HepG2 (cell line): ENCODE data around the gene TIAM2. TPM values are rescaled to one million over a fixed set of nuclear protein-coding genes. Genes with fewer than 3 reads are reported as not detected.

Experiments used
- ATAC-seq: fragments of 200-7000 bp; cut with Tn5 transposase; 3 replicates; pipeline ENCODE4 v1.9.1; 2020; ENCODE audit warnings: mild to moderate bottlenecking, moderate library complexity
- BruUV-seq: library from RNA; stranded (reverse); fragments of 400-500 nt; replicated peaks from 2 replicates; lab custom pipeline; 2021; lab: Mats Ljungman, UMichigan
- CTCF ChIA-PET: fragments of 300-600 bp; formaldehyde crosslinking; extraction: SDS; loops from one replicate; lab custom pipeline; 2021; ENCODE audit warnings: low total read pairs, inconsistent platforms, low intra/inter-chr PET ratio; lab: Yijun Ruan, JAX
- POLR2A ChIA-PET: fragments of 350-600 bp; sonication (Branson Sonifier 250); formaldehyde crosslinking; loops from one replicate; lab custom pipeline; 2020; ENCODE audit warnings: antibody characterized with exemption, inconsistent platforms; lab: Yijun Ruan, JAX
- DNase-seq: peaks from one replicate; pipeline ENCODE4 v3.0.0-alpha.2; 2015; ENCODE audit warnings: low spot score
- FAIRE-seq: peaks from 3 replicates; lab custom pipeline; 2011; peaks lifted over from hg19 to GRCh38; lab: Jason Lieb, UNC
- H2AFZ ChIP-seq: one replicate; pipeline ENCODE4 v1.6.1; 2011; ENCODE audit warnings: low read length, inconsistent platforms
- H3K27ac ChIP-seq: fragments of 300-600 bp; 3 replicates; pipeline ENCODE4 v1.8.0; 2011; ENCODE audit warnings: mixed run types, mild to moderate bottlenecking, mixed read lengths, low read length, inconsistent platforms; ENCODE audit not compliant: insufficient read depth; ENCODE audit errors: extremely low read length
- H3K27me3 ChIP-seq, 2 experiments: fragments of 200-600 bp in 1 of 2; 2 replicates in 1 of 2; 3 replicates in 1 of 2; pipeline versions ENCODE4 v1.6.0 to v1.8.0; 2011; ENCODE audit warnings: low read length in 2 of 2, mild to moderate bottlenecking in 2 of 2, moderate library complexity in 2 of 2, inconsistent platforms in 1 of 2; ENCODE audit not compliant: insufficient read depth in 2 of 2, control insufficient read depth in 1 of 2
- H3K36me3 ChIP-seq, 2 experiments: fragments of 200-600 bp in 1 of 2; replicated peaks in 1 of 2; 2 replicates in 1 of 2; 3 replicates in 1 of 2; pipeline versions ENCODE4 v1.5.1 to v1.8.0; 2011; ENCODE audit warnings: low read length in 2 of 2, inconsistent platforms in 1 of 2; ENCODE audit not compliant: insufficient read depth in 2 of 2, control insufficient read depth in 1 of 2
- H3K4me1 ChIP-seq: 2 replicates; pipeline ENCODE4 v1.5.1; 2012; ENCODE audit warnings: low read length, inconsistent platforms; ENCODE audit not compliant: insufficient read depth
- H3K4me2 ChIP-seq: 2 replicates; pipeline ENCODE4 v1.6.0; 2011; ENCODE audit warnings: low read depth, low read length, inconsistent platforms
- H3K4me3 ChIP-seq, 3 experiments: fragments of 200-600 bp in 1 of 3; sonication (generic), shearing (Covaris generic) in 1 of 3; replicated peaks in 1 of 3; 2 replicates each; pipeline ENCODE4 v1.5.1; 2011 to 2016; ENCODE audit warnings: low read length in 3 of 3, inconsistent platforms in 2 of 3, low read depth in 2 of 3, mild to moderate bottlenecking in 2 of 3, control low read depth in 1 of 3, mixed read lengths in 1 of 3; ENCODE audit not compliant: insufficient read depth in 1 of 3
- H3K79me2 ChIP-seq: one replicate; pipeline ENCODE4 v1.6.1; 2011; ENCODE audit warnings: low read length, inconsistent platforms; ENCODE audit not compliant: insufficient read depth
- H3K9ac ChIP-seq: 2 replicates; pipeline ENCODE4 v1.6.0; 2011; ENCODE audit warnings: mild to moderate bottlenecking, low read depth, low read length, inconsistent platforms; ENCODE audit not compliant: insufficient read depth
- H3K9me3 ChIP-seq: 2 replicates; pipeline ENCODE4 v1.5.1; 2012; ENCODE audit warnings: mild to moderate bottlenecking, low read length
- H4K20me1 ChIP-seq: 2 replicates; pipeline ENCODE4 v1.6.0; 2011; ENCODE audit warnings: inconsistent platforms, mild to moderate bottlenecking, low read length, moderate library complexity; ENCODE audit not compliant: insufficient read depth
- CHCHD3 ChIP-seq: sonication (generic); formaldehyde crosslinking; IDR thresholded peaks from 2 replicates; pipeline ENCODE4 v1.8.0; 2022; ENCODE audit warnings: mild to moderate bottlenecking, missing genetic modification reagents, moderate library complexity
- DZIP1 ChIP-seq: sonication (generic); formaldehyde crosslinking; IDR thresholded peaks from 2 replicates; pipeline ENCODE4 v1.5.0; 2020; ENCODE audit warnings: mild to moderate bottlenecking, missing genetic modification reagents
- FOSL2 ChIP-seq: sonication (generic); formaldehyde crosslinking; IDR thresholded peaks from 2 replicates; pipeline ENCODE4 v1.4.0; 2020; ENCODE audit warnings: missing genetic modification reagents
- GZF1 ChIP-seq: sonication (generic); formaldehyde crosslinking; IDR thresholded peaks from 2 replicates; pipeline ENCODE4 v1.5.1; 2020; ENCODE audit warnings: mild to moderate bottlenecking, missing genetic modification reagents
- MAFF ChIP-seq: IDR thresholded peaks from 2 replicates; pipeline ENCODE4 v1.6.1; 2011; ENCODE audit warnings: low read depth, low read length, improper control_type of control experiment
- MNT ChIP-seq: fragments of 450-650 bp; IDR thresholded peaks from 2 replicates; pipeline ENCODE4 v1.6.1; 2016
- NR2F2 ChIP-seq: IDR thresholded peaks from 2 replicates; pipeline ENCODE4 v1.6.1; 2012; ENCODE audit warnings: low read depth, inconsistent platforms, borderline replicate concordance
- PRDM15 ChIP-seq: sonication (generic); formaldehyde crosslinking; IDR thresholded peaks from 2 replicates; pipeline ENCODE4 v1.4.0; 2020; ENCODE audit warnings: missing genetic modification reagents
- SAP130 ChIP-seq: IDR thresholded peaks from 2 replicates; pipeline ENCODE4 v1.6.1; 2016; ENCODE audit warnings: low read depth
- SKI ChIP-seq: fragments of 450-650 bp; IDR thresholded peaks from one replicate; pipeline ENCODE4 v1.6.1; 2018; ENCODE audit warnings: mild to moderate bottlenecking; ENCODE audit not compliant: partially characterized antibody
- THAP11 ChIP-seq: IDR thresholded peaks from 2 replicates; pipeline ENCODE4 v1.6.1; 2016; ENCODE audit warnings: missing biosample characterization, missing genetic modification reagents
- ZNF33A ChIP-seq: sonication (generic); formaldehyde crosslinking; IDR thresholded peaks from 2 replicates; pipeline ENCODE4 v1.5.1; 2020; ENCODE audit warnings: missing genetic modification reagents, mild to moderate bottlenecking, moderate library complexity, borderline replicate concordance
- ZSCAN25 ChIP-seq: sonication (generic); formaldehyde crosslinking; IDR thresholded peaks from 2 replicates; pipeline ENCODE4 v1.8.0; 2022; ENCODE audit warnings: mild to moderate bottlenecking, missing genetic modification reagents
- WGBS: methylation state at CpG from one replicate; pipeline ENCODE4 v1.1.6; 2017; ENCODE audit warnings: low lambda C conversion rate; 5-methylcytosine and 5-hydroxymethylcytosine counted together
- in situ Hi-C: cut with HindIII; loops from 2 replicates; pipeline ENCODE4 v1.10.0; 2017; ENCODE audit warnings: low pct_unique_long_range_greater_than_20kb; ENCODE audit not compliant: extremely low pct_ligation_motif_present
- intact Hi-C: fragments of 100-400 bp; cut with micrococcal nuclease; formaldehyde crosslinking; loops from one replicate; pipeline ENCODE4 v1.10.0; 2022; ENCODE audit not compliant: unreplicated experiment
- polyA plus RNA-seq, 8 experiments: library from polyadenylated mRNA; depleted of rRNA in 3 of 8; stranded (reverse) in 7 of 8; unstranded in 1 of 8; fragments of >200 nt; fragmentation: Illumina TruSeq in 4 of 8; extraction: Trizol in 4 of 8; gene quantifications; 2 replicates each; pipeline versions ENCODE4 v1.2.1 to v1.2.3, GENCODE V29; 2011 to 2016; ENCODE audit warnings: low read depth in 4 of 8, missing spikeins in 1 of 8, mixed read lengths in 1 of 8; ENCODE audit not compliant: insufficient read depth in 1 of 8
- total RNA-seq, 5 experiments: library from RNA; depleted of rRNA; stranded (reverse); fragments of >200 nt; fragmentation: Illumina TruSeq; extraction: Trizol; gene quantifications; 2 replicates each; pipeline ENCODE4 v1.2.3, GENCODE V29; 2016; ENCODE audit warnings: low read depth in 1 of 5
- TF ChIP-seq, protein P1 (sequence below): sonication (generic); formaldehyde crosslinking; IDR thresholded peaks from 2 replicates; pipeline ENCODE4 v1.4.0; 2020; ENCODE audit warnings: missing genetic modification reagents

TIAM2 gene
- total and polyA plus RNA-seq, 2 of the 13 experiments (the other 11 are each of a cell fraction or from before 2014, with no cell fraction given), result 4.1 to 4.5 TPM

DNA sequence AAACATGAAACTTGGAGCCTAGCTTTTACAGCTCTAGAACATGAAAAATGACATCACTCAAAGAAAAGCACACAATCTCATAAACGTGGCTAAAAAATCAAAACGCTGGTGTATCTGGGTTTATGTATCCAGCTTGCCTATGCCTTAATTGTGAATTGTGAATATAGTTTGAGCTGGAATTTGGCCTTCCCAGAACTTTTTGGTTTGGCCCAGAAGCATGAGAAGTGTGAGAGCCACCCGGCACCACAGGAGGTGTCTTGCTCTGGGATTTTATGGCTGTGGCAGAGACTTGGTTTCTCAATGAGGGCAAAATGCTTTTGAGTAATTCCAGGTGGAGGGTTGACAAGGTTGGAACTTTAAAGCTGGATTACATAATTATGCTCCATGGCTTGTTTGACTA lies 69.2 kb downstream of the TIAM2 start (continued):
- TF ChIP-seq PRDM15 (CRISPR knock-in tag), result no peak

DNA sequence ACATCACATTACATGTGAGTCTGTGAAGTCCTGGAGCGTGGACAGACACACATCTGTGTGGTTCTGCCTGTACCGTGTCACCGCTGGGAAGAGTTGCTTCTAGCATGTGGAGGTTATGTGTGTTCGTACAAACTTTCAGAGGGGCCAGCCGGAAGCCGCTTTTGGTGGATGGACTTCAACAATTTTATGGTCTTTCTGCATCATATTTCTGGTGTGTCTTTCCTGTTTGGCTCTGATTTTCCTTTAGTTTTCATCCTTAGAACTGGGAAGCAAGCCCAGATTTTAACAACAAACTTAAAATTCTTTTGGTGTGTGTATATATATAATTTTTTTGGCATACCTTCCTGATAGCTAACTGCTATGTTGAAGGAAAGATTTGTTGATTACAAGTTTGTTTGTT lies 71.2 kb downstream of the TIAM2 start:
- H3K4me3 ChIP-seq, result no peak overlapping the region
- no peaks in the 10 kb centered on the region for H4K20me1 ChIP-seq
- no peak overlapping the region for H3K27ac ChIP-seq
- H3K27me3 ChIP-seq, result no peaks in the 10 kb centered on the region
- no peak for DNase-seq
- H3K4me2 ChIP-seq, result no peak overlapping the region
- no peak for ATAC-seq
- no TSS peak for BruUV-seq
- H2AFZ ChIP-seq, result no peak overlapping the region
- 0 out of 2 replicates have a peak, but pooled peaks cover 5% of the 10 kb centered on the region for H3K4me1 ChIP-seq
- ChIA-PET POLR2A (no interaction called here), CTCF (no interaction called here)
- no peaks in the 10 kb centered on the region for H3K79me2 ChIP-seq
- H3K9me3 ChIP-seq, result no peaks in the 10 kb centered on the region
- in situ Hi-C loops, result no loop called here
- 81% methylated on average over 6 of the region's 6 CpGs for WGBS
- FAIRE-seq, result no peak
- no peak overlapping the region for H3K9ac ChIP-seq
- H3K36me3 ChIP-seq, result no peaks in the 10 kb centered on the region
- intact Hi-C loops, result no loop called here
- TF ChIP-seq, protein P1, sequence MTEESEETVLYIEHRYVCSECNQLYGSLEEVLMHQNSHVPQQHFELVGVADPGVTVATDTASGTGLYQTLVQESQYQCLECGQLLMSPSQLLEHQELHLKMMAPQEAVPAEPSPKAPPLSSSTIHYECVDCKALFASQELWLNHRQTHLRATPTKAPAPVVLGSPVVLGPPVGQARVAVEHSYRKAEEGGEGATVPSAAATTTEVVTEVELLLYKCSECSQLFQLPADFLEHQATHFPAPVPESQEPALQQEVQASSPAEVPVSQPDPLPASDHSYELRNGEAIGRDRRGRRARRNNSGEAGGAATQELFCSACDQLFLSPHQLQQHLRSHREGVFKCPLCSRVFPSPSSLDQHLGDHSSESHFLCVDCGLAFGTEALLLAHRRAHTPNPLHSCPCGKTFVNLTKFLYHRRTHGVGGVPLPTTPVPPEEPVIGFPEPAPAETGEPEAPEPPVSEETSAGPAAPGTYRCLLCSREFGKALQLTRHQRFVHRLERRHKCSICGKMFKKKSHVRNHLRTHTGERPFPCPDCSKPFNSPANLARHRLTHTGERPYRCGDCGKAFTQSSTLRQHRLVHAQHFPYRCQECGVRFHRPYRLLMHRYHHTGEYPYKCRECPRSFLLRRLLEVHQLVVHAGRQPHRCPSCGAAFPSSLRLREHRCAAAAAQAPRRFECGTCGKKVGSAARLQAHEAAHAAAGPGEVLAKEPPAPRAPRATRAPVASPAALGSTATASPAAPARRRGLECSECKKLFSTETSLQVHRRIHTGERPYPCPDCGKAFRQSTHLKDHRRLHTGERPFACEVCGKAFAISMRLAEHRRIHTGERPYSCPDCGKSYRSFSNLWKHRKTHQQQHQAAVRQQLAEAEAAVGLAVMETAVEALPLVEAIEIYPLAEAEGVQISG, result no peak
- TF ChIP-seq ZSCAN25 (CRISPR knock-in tag) (no peak), DZIP1 (CRISPR knock-in tag) (no peak), FOSL2 (CRISPR knock-in tag) (no peak), CHCHD3 (CRISPR knock-in tag) (no peak), ZNF33A (CRISPR knock-in tag) (no peak), NR2F2 (no peak), SAP130 (CRISPR knock-in tag) (no peak), THAP11 (CRISPR knock-in tag) (no peak), SKI (no peak), MAFF (no peak), MNT (no peak), GZF1 (no peak)
